ENCODE data around the gene ZBTB3.

Gene ZBTB3

GRCh38 chr11:62753736-62754603 lies at the start of gene ZBTB3:
Gene ZBTB3 (minus strand): TSS chr11:62754160. CDS start chr11:62753664, 496 bp downstream.
- H3K4me3 ChIP-seq (ENCODE audit: low read depth, low read length) = peak within 1 kb of the TSS; percentile 78
- no peak for TF ChIP-seq CTCF (IDR thresholded peaks at IDR 0.05; ENCODE audit: low read depth, low read length)
- peak; percentile 99 for DNase-seq (ENCODE audit: low read depth, low spot score)
- in situ Hi-C loops (cut with HindIII; ENCODE audit: low sequenced_read_pairs) = no loop called here

DNA sequence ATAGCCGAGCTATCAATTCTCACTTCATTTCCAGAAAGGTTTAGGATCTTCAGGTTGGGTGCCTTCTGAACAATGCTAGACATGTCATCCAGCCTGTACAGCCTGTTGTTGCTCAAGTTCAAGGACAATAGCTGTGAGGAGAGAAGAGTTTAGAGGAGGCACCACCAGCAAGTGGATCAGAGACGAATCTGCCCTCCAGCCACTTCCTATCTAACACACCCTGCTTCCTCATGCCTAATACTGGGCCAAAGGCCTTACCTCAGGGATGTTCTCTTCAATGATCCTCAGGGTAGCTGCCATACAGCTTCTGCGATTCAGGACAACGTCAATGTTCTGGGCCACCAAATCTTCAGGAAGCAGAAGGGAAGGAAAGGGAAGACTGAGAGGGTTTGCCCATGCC lies 47.1 kb upstream of the ZBTB3 start:
- no peak for DNase-seq (ENCODE audit: low read depth, low spot score)
- in situ Hi-C loops (cut with HindIII; ENCODE audit: low sequenced_read_pairs) = no loop called here
- no peak for TF ChIP-seq CTCF (IDR thresholded peaks at IDR 0.05; ENCODE audit: low read depth, low read length)
- H3K4me3 ChIP-seq (ENCODE audit: low read depth, low read length) = no peak overlapping the region

DNA sequence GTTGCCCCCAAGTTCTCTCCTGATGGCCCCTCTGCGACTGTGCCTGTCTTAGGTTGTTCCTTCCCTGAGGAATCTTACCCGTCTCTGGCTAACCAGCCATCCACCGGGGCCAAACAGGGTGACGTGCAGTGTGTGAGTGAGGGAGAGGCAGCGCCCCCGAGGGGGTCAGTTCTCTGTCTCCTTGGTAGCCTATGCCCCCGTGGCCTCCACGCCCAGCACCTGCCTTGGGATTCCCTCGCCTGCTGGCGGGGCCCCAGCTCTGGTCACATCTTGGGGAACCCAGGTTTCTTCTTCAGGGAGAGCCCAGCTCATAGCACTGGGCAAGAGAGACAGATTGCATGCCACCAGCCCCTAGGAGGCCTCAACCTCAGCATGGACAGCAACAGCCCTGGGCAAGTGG lies 45.5 kb upstream of the ZBTB3 start:
- no peak for DNase-seq (ENCODE audit: low read depth, low spot score)
- no peak overlapping the region for H3K4me3 ChIP-seq (ENCODE audit: low read depth, low read length)
- in situ Hi-C loops (cut with HindIII; ENCODE audit: low sequenced_read_pairs) = no loop called here
- no peak for TF ChIP-seq CTCF (IDR thresholded peaks at IDR 0.05; ENCODE audit: low read depth, low read length)

GRCh38 chr11:62796281-62796680 lies 42.3 kb upstream of the ZBTB3 start:
- in situ Hi-C loops (cut with HindIII; ENCODE audit: low sequenced_read_pairs) = no loop called here
- H3K4me3 ChIP-seq (ENCODE audit: low read depth, low read length) = no peak overlapping the region
- TF ChIP-seq CTCF (IDR thresholded peaks at IDR 0.05; ENCODE audit: low read depth, low read length) = no peak
- no peak for DNase-seq (ENCODE audit: low read depth, low spot score)

DNA sequence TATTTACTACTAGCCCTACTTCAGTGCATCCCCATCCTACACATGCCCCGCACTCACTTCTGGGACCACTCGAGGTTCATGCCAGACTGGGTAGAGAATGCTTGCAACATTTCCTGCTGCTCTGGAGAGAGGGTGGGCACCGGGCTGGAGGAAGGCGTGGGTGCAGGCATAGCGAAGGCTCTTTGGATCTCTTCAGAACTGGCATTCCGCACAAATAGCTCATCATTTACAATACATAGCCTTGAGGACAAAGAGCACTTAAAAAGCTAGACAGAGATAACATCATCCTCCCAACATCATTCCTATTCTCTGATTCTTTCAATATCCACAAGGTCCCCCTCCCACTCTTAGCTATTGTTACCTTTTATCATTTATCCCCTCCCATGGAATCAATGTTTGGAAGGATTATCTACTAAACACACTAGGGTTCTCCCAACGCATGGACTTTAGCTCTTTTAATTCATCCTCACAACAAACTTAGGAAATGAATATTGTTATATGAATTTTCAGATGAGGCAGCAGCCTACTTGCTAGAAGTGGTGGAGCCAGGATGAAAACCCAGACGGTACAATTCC lies 40.3 kb upstream of the ZBTB3 start:
- no peak for DNase-seq (ENCODE audit: low read depth, low spot score)
- in situ Hi-C loops (cut with HindIII; ENCODE audit: low sequenced_read_pairs) = no loop called here
- H3K4me3 ChIP-seq (ENCODE audit: low read depth, low read length) = no peak overlapping the region
- no peak for TF ChIP-seq CTCF (IDR thresholded peaks at IDR 0.05; ENCODE audit: low read depth, low read length)

- H3K4me3 ChIP-seq (ENCODE audit: low read depth, low read length) = no peak overlapping the region
- DNase-seq (ENCODE audit: low read depth, low spot score) = no peak
- no peak for TF ChIP-seq CTCF (IDR thresholded peaks at IDR 0.05; ENCODE audit: low read depth, low read length)
- in situ Hi-C loops (cut with HindIII; ENCODE audit: low sequenced_read_pairs) = no loop called here
These were observed 38.2 kb upstream of the ZBTB3 start for GRCh38 chr11:62792202-62792575.
